ENCODE results near the gene PCDHGB6. TPM values are rescaled to one million over a fixed set of nuclear protein-coding genes. Genes with fewer than 3 reads are reported as not detected.
A peak's percentile ranks its signal among the peaks of the same experiment; 100 is the strongest.
"Not testable (repeated sequence)": the region's sequence is repeated elsewhere in the genome, so short reads cannot be mapped to it uniquely, and the experiment has no call there.

Gene PCDHGB6
- total RNA-seq, 1 donor from 2014 or later, result 3.4 TPM

DNA sequence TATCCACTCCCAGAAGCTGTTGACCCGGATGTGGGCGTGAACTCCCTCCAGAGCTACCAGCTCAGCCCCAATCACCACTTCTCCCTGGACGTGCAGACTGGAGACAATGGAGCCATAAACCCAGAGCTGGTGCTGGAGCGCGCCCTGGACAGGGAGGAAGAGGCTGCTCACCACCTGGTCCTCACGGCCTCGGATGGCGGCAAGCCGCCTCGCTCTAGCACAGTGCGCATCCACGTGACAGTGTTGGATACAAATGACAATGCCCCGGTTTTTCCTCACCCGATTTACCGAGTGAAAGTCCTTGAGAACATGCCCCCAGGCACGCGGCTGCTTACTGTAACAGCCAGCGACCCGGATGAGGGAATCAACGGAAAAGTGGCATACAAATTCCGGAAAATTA lies 14.6 kb upstream of the PCDHGB6 start:
- H3K4me3 ChIP-seq (ENCODE audit: low read depth, low read length), result no peak overlapping the region
- TF ChIP-seq, protein P1, sequence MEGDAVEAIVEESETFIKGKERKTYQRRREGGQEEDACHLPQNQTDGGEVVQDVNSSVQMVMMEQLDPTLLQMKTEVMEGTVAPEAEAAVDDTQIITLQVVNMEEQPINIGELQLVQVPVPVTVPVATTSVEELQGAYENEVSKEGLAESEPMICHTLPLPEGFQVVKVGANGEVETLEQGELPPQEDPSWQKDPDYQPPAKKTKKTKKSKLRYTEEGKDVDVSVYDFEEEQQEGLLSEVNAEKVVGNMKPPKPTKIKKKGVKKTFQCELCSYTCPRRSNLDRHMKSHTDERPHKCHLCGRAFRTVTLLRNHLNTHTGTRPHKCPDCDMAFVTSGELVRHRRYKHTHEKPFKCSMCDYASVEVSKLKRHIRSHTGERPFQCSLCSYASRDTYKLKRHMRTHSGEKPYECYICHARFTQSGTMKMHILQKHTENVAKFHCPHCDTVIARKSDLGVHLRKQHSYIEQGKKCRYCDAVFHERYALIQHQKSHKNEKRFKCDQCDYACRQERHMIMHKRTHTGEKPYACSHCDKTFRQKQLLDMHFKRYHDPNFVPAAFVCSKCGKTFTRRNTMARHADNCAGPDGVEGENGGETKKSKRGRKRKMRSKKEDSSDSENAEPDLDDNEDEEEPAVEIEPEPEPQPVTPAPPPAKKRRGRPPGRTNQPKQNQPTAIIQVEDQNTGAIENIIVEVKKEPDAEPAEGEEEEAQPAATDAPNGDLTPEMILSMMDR (conservative IDR thresholded peaks at IDR 0.05; ENCODE audit: low read depth, low read length), result no peak
- no peak for DNase-seq (ENCODE audit: low read depth)

DNA sequence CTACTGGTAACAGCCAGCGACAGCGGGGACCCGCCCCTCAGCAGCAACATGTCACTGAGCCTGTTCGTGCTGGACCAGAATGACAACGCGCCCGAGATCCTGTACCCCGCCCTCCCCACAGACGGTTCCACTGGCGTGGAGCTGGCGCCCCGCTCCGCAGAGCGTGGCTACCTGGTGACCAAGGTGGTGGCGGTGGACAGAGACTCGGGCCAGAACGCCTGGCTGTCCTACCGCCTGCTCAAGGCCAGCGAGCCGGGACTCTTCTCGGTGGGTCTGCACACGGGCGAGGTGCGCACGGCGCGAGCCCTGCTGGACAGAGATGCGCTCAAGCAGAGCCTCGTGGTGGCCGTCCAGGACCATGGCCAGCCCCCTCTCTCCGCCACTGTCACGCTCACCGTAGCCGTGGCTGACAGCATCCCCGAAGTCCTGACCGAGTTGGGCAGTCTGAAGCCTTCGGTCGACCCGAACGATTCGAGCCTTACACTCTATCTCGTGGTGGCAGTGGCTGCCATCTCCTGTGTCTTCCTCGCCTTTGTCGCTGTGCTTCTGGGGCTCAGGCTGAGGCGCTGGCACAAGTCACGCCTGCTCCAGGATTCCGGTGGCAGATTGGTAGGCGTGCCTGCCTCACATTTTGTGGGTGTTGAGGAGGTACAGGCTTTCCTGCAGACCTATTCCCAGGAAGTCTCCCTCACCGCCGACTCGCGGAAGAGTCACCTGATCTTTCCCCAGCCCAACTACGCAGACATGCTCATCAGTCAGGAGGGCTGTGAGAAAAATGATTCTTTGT lies 13.2 kb upstream of the PCDHGB6 start:
- not testable (repeated sequence) for DNase-seq (ENCODE audit: low read depth); H3K4me3 ChIP-seq (ENCODE audit: low read depth, low read length)

DNA sequence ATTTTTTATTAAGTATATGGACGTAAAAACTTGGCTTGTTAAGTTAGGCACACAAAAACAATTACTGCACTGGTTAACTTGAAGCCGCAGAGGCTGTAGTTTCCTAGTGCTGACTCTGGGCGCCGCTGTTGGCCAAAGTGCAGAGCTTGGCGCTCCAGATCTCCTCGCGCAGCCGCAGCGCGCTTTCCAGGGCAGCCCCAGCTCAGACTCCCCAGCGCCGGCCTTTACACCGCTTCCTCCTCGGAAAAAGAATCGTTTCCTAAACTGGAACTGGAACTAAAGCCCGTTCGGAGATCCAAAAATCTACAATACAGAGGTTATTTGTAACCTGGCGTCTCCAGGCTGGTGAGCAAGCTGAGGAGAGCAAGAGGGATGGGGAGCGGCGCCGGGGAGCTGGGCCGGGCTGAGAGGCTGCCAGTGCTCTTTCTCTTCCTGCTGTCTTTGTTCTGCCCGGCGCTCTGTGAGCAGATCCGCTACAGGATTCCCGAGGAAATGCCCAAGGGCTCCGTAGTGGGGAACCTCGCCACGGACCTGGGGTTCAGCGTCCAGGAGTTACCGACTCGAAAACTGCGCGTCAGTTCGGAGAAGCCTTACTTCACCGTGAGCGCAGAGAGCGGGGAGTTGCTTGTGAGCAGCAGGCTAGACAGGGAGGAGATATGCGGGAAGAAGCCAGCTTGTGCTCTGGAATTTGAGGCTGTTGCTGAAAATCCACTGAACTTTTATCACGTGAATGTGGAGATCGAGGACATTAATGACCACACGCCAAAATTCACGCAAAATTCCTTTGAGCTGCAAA lies 9.9 kb upstream of the PCDHGB6 start, which contains the start of gene PCDHGB5:
Gene PCDHGB5 (plus strand): TSS at position 192 of the 796 bp plus-strand sequence. CDS start 181 bp downstream, at position 373.
- H3K4me3 ChIP-seq (ENCODE audit: low read depth, low read length), result peak within 1 kb of the TSS; percentile 52
- TF ChIP-seq, protein P1 (conservative IDR thresholded peaks at IDR 0.05; ENCODE audit: low read depth, low read length), result peak; percentile 65
- not testable (repeated sequence) for DNase-seq (ENCODE audit: low read depth)

DNA sequence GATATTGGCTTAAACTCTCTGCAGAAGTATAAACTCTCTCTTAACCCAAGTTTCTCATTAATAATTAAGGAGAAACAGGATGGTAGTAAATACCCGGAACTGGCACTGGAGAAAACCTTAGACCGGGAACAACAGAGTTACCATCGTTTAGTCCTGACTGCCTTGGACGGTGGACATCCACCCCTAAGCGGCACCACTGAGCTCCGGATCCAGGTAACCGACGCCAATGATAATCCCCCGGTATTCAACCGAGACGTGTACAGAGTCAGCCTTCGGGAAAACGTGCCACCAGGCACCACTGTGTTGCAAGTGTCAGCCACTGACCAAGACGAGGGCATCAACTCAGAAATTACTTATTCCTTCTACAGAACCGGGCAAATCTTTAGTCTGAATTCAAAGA lies 9.2 kb upstream of the PCDHGB6 start:
- no peak overlapping the region for H3K4me3 ChIP-seq (ENCODE audit: low read depth, low read length)
- DNase-seq (ENCODE audit: low read depth), result no peak
- TF ChIP-seq, protein P1 (conservative IDR thresholded peaks at IDR 0.05; ENCODE audit: low read depth, low read length), result no peak

DNA sequence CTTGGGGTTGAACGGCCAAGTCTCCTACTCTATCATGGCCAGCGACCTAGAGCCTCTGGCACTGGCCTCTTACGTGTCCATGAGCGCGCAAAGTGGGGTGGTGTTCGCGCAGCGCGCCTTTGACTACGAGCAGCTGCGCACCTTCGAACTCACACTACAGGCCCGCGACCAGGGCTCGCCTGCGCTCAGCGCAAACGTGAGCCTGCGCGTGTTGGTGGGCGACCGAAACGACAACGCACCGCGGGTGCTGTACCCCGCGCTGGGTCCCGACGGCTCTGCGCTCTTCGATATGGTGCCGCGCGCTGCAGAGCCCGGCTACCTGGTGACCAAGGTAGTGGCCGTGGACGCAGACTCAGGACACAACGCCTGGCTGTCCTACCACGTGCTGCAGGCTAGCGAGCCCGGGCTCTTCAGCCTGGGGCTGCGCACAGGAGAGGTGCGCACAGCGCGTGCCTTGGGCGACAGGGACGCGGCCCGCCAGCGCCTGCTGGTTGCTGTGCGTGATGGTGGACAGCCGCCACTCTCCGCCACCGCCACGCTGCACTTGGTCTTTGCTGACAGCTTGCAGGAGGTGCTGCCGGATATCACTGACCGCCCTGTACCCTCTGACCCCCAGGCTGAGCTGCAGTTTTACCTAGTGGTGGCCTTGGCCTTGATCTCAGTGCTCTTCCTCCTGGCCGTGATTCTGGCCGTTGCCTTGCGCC lies 8.1 kb upstream of the PCDHGB6 start:
- DNase-seq (ENCODE audit: low read depth), result no peak
- TF ChIP-seq, protein P1 (conservative IDR thresholded peaks at IDR 0.05; ENCODE audit: low read depth, low read length), result no peak
- no peak overlapping the region for H3K4me3 ChIP-seq (ENCODE audit: low read depth, low read length)

DNA sequence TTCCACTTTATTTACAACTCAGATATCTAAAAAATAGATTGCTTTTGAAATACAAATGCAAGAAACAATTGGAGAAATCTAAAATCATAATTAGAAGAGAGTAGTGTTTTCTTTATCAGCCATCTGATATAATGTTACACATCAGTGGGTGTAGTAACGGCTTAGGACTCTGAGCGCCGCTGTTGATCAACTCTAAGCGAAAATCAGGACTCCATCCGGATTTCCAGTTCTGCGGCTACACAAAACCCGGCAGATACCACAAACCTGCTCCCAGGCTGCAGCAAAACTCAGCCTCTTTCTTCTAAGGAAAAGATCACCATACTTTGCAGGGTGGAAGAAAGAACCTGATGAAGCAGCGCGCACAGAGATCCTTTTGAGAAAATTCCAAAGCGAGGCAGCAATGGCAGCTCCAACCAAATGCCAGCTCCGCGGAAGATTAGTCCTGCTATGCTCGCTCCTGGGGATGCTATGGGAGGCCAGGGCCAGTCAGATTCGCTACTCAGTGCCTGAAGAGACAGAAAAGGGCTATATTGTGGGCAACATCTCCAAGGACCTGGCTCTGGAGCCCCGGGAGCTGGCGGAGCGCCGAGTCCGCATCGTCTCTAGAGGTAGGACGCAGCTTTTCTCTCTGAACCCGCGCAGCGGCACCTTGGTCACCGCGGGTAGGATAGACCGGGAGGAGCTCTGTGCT lies 5.1 kb upstream of the PCDHGB6 start, which contains the start of gene PCDHGA9:
Gene PCDHGA9 (plus strand): TSS at position 226 of the 691 bp plus-strand sequence. CDS start 175 bp downstream, at position 401.
- DNase-seq (ENCODE audit: low read depth), result no peak
- H3K4me3 ChIP-seq (ENCODE audit: low read depth, low read length), result peak within 1 kb of the TSS; percentile 32
- TF ChIP-seq, protein P1 (conservative IDR thresholded peaks at IDR 0.05; ENCODE audit: low read depth, low read length), result peak; percentile 45
